ENCODE results near the gene DNAJB4. TPM values are rescaled to one million over a fixed set of nuclear protein-coding genes. Genes with fewer than 3 reads are reported as not detected.
"Not testable (repeated sequence)": the region's sequence is repeated elsewhere in the genome, so short reads cannot be mapped to it uniquely, and the experiment has no call there.

DNAJB4 gene
- 88.0 TPM for total RNA-seq
- long read RNA-seq, transcript DNAJB4-206 (3 exons, 949 nt), result minor isoform, 13 of 54 reads
- long read RNA-seq, transcript DNAJB4-201 (3 exons, 2,988 nt), result major isoform, 32 of 54 reads
- long read RNA-seq, partial matches to known transcripts, result 1 of 54 reads
- long read RNA-seq, other reads (novel, unspliced or antisense), result 8 of 54 reads

DNA sequence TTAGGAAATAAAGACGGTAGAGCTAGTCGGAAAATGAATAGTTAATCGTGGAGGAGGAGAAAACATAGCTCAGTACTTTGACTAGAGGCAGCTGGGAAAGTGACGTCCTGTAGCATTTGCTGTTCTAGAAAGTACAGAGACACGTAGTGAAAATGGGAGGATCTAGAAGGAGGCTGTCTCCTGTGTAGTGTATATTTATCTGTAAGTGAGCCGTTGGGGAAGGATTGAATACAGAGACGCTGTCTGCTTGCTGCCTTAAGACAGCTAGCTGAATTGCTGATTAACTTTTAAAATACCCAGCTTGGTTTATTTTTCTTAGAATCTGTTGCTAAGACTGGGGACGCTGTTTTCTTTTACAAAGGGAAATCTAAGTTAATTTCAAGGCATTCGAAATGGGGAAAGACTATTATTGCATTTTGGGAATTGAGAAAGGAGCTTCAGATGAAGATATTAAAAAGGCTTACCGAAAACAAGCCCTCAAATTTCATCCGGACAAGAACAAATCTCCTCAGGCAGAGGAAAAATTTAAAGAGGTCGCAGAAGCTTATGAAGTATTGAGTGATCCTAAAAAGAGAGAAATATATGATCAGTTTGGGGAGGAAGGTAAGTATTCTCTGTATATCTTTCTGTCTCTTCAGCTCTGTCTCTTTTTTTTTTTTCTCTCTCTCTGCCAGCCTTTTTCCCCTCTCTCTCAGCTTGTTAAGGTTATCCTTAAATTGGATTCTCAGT is at the start of gene DNAJB4:
Gene DNAJB4, plus strand, starts transcription at position 221 of the 729 bp plus-strand sequence. Its CDS starts 172 bp downstream, at position 393.
- intact Hi-C loops (cut with DNase I), result loop anchor here (1.0 to 5.0 kb wide), 3 partner anchors 26 to 97 kb away; partner anchors contain the start of gene FUBP1
- DNase-seq (ENCODE audit: missing footprints), result no peak
- peak; percentile 100 for ATAC-seq

DNA sequence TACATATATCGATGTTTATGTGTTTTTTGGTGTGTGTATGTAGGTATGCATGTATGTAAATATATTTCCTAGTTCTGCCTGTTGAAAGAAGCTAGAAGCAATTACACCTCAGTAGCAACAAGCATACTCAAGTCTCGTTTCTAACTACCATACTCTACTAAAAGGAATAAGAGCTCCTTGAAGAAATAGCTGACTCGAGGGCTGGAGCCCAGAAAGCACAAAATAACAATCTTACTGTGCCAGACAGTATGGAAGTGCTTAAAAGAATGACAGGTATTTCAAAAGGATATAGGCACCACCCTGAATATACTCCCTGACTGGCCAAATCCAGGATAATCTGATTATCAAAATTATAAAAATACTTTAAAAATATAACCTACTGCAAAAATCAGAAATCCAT is 49.0 kb upstream of the DNAJB4 start:
- ATAC-seq (no peak), DNase-seq (ENCODE audit: missing footprints) (no peak)
- intact Hi-C loops (cut with DNase I), result no loop called here

DNA sequence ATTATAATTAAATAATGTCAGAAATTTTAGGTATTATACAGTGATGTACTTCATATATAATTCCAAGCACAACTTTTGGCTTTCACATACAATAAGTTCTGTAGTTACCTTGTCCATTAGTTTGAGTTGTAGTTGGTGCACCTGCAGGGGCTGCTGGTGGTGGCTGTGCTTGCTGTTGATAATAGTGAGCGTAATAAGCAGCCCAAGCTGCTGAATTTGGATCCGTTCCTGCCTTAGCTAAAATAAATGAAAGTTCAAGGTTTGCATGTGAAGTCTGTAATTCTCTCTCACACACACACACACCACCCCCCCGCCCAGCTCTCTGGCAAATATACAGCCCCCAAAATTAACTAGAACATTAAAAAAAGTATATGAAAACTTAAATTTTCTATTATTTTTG is 48.3 kb upstream of the DNAJB4 start:
- intact Hi-C loops (cut with DNase I), result no loop called here
- DNase-seq (ENCODE audit: missing footprints), result no peak
- ATAC-seq, result no peak

DNA sequence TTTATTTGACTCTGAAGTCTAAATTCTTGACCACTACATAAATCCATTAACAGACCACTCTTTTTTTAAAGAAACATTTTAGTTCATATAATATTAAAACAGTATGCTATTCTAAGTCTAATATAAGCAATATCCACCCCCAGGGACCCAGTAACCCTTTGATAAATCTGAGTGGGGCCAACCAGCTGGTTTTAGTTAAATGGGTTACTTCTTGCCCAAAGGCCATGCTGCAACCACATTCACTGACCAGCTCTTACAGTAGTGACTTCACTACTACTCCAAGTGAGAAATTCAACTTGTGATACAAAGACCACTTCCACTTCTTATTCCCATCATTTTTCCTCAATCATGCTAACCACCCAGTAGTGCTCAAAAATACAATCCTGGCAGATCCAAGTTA is 46.3 kb upstream of the DNAJB4 start:
- no peak for DNase-seq (ENCODE audit: missing footprints)
- intact Hi-C loops (cut with DNase I), result no loop called here
- ATAC-seq, result no peak

DNA sequence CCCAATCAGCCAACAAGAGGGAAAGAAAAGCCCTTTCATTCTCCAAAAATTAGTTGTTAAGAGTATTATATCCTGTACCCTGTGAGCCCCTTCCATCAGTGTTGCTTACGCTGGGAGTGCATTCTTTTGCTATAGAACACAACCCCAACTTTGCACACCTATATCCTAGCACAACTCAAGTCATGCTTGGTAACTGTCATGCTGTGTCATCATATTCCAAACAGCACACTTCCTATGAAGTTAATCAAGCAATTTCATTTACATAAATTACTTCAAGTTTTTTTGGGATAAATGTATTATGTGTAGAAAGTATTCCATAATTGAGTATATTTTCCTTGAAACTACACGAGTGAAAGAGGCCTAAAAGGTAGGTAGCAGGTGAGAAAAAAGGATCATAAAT is 45.9 kb upstream of the DNAJB4 start:
- ATAC-seq, result no peak
- no peak for DNase-seq (ENCODE audit: missing footprints)
- intact Hi-C loops (cut with DNase I), result no loop called here

DNA sequence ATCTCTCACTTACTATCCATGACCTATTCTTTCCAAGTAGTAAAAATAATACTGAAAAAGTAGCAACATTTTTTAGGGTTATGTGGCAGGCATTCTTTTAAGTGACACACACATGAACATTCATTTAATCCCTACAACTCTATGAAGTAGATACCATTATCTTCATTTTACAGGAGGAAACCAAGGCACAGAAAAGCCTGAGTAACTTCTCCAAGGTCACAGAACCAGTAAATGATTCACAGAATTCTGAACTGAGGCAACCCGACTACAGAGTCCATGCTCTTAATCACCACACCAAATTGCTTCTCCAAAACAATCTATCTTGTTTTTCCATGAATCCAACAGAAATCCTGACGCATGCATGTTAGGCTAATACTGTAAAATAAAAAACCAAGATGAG is 43.3 kb upstream of the DNAJB4 start:
- ATAC-seq, result no peak
- DNase-seq (ENCODE audit: missing footprints), result no peak
- intact Hi-C loops (cut with DNase I), result loop anchor here (10.0 kb wide), 1 partner anchor 257 kb away; no protein-coding TSS in a partner anchor

DNA sequence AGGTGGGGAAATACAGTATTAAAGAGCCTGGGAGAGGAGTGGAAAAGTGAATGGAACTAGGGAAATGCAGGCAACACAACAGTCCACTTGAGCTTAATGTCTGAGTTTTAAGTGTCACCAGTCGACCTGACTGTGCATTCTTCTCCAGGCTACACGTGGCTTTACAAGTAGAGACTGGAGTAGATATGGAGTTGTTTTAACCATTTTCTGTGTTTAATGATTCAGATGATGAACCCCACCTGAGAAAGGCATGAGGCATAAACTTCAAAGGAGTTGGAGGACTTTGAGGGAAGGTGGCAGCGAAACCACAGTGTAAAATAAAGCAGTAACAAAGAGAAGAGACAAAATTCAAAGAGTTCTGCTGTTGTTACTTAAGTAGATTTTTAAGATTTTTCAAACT is 38.4 kb upstream of the DNAJB4 start:
- no peak for ATAC-seq
- intact Hi-C loops (cut with DNase I), result loop anchor here (10.0 kb wide), 1 partner anchor 261 kb away; no protein-coding TSS in a partner anchor
- DNase-seq (ENCODE audit: missing footprints), result no peak

DNA sequence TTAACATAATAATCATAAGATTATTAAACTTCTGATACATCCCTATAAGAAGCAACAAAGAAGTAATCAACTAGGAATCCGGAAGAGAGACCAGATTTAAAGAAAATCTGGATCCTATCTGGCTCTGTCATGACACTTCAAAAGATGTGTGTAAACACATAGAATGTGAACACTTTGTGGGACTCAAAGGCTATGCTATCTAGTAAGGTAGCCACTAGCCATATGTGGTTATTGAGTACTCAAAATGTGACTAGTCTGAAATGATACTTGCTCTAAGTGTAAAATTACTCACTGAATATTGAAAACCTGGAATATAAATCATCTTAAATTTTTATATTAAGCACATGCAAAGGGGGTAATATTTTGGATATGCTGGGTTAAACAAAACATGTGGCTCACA is 34.5 kb upstream of the DNAJB4 start:
- DNase-seq (ENCODE audit: missing footprints), result no peak
- intact Hi-C loops (cut with DNase I), result no loop called here
- no peak for ATAC-seq

DNA sequence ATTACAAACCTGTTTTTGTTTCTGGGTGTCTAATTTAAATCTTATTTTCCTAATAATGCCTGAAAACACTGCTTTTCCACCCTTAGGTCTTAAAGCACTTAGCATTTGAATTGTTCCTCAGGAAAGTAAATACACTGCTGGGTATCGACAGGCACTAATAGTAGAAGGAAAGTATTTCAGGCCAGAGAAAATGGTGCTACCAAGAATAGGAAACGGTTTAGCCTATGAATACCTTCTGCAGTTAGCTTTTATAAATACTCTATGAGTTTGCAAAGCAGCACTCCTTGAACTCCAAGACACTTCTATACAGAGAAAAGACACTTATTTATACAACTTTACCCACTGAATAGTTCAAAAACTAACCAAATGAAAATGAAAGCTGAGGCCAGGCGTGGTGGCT is 32.7 kb upstream of the DNAJB4 start:
- intact Hi-C loops (cut with DNase I), result no loop called here
- DNase-seq (ENCODE audit: missing footprints), result no peak
- no peak for ATAC-seq

DNA sequence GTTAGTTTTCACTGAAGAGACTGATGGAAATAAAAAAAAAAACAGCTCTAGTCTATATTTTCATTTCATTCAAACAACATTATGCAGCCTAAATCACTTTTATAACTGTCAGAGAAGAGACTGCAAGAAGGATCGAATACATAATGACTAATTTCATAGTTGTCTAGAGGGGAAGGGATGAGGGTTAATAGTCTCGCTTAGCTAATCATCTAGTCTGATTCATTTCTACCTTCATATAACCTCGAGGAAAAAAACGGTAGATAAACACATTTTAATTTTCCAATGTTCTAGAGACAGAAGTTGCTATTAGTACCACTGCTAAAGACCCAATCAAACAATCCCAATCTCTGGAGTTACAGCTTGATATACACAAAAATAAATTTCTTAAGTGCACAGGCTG is 29.4 kb upstream of the DNAJB4 start:
- ATAC-seq (no peak), DNase-seq (ENCODE audit: missing footprints) (no peak)
- intact Hi-C loops (cut with DNase I), result no loop called here

DNA sequence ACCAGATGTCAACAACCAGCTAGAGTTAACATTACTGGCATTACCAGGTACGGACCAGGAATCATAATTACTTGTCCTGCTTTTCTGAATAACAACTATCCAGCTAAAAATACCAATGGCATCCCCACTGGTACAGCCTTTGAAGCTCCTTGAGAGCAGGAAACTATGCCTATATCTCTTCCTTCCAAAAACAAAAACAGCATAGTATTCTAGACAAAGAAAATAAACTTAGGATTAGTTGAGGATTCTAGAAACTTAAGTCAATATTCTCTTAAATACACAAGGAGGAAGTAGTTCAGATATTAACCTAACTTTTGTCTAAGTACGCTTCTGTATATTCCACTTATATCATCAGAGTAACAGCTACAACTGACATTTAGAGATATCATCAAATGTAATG is 28.8 kb upstream of the DNAJB4 start:
- ATAC-seq (no peak), DNase-seq (ENCODE audit: missing footprints) (no peak)
- intact Hi-C loops (cut with DNase I), result no loop called here

DNA sequence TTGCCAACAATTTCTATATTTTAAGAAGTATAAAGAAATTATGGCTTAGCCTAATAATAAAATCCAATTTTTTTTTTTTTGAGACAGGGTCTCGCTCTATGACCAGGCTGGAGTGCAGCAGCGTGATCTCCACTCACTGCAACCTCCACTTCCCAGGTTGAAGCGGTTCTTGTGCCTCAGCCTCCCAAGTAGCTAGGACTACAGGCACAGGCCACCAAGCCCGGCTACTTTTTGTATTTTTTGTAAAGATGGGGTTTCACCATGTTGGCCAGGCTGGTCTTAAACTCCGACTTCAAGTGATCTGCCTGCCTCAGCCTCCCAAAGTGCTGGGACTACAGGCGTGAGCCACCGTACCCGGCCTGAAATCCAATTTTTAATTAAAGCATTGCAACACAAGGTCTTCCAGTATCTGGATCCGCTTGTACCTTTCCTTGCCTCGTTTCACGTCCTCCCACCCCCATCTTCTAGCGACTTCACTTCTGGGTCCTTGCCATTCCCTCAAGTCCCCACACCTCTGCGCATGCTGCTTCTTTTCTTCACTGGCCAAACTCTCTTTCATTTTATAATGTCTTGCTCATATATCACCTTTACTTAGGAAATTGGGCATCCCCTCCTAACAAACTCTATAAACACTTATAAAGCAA is 28.2 kb upstream of the DNAJB4 start:
- ATAC-seq (no peak), DNase-seq (ENCODE audit: missing footprints) (no peak)
- intact Hi-C loops (cut with DNase I), result no loop called here

DNA sequence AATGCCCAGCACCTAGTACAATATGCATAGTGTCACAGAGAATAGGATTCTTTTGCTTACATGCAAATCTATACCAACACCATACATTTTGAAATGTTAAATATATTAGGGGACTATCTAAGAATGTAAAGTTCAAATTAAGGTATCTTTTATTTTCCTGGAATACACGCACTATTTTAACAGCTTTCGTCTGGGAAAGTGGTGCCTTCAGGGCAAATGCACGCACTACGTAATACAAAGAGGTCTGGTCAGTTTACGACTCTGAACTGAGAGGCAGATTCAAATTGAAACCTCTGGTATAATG is 26.8 kb upstream of the DNAJB4 start:
- ATAC-seq (no peak), DNase-seq (ENCODE audit: missing footprints) (no peak)
- intact Hi-C loops (cut with DNase I), result loop anchor here (2.0 kb wide), 1 partner anchor 69 kb away; no protein-coding TSS in a partner anchor

DNA sequence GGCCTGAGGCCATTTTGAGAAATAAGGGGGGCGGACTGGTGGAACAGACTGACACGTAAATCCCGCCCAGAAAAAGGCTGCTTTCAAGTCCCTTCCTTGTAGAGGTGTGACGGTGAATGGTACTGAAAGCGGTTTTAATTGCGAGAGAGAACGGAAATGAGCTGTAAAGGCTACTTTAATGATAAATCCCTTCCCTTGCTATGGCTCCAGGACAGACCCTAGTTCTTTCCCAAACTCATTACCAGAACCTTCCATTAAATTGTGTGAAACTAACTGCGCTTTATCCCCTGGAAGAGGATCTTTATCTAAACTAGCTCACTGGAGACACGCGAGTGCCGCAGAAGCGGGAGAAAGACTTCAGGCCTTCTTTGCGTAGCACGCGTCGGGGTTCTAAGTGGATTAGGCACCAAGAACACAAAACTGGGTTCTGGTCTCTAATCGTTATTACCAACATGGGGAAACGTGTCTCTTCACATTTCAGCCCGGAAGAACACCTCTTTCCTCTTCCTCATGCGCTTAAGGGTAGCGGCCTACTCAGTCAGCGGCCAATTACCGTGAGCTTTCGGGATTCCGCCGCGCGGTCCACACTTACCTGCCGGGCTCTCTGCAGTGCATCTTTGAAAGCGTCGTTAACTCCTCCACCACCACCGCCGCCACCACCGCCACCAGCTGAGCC is 26.3 kb upstream of the DNAJB4 start:
- intact Hi-C loops (cut with DNase I), result loop anchor here (2.0 kb wide), 1 partner anchor 68 kb away; no protein-coding TSS in a partner anchor
- ATAC-seq, result peak; percentile 64
- DNase-seq (ENCODE audit: missing footprints), result no peak

DNA sequence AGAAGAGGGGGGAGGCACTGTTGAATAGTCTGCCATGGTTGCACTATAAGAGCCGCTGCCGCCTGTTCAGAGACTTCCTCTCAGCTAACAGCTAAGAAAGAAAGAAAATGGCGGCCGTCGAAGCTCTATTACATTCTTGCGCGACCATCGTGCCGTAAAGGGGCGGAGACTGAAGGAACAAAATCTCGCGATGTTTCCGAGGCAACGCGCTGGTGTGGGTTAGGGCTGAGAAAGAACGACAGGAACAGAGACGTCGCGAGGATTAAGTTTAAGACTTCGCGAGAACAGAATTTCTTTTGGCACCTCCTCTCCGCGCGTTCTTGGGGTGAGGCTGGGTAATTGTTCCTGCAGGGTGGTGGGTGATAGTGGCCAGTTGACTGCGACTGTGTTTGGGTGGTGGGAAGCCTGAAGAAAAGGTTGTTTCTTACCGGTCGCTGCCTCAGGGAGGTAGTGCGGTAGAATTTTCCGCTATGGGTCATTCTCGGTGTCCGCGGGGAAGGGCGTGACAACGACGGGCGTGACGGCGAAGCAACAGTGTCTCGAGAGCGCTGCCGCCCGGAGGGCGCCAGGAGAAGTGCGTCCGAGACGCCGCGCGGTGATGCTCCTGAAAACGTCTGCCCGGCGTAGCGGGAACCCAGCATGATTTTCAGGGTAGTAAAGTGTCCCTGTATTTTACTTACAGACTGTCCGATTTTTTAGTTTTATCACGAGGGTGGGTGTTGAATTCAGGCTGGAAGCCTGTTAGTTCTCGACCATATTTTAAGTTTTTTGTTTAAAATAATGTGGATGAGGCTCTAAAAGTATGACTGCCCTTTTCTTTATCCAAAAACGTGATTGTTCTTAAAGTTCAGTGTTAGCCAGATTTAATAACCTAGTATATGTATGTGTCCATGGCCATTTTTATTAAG is 25.5 kb upstream of the DNAJB4 start, which contains the start of gene FUBP1:
Gene FUBP1, minus strand, starts transcription at position 104 of the 908 bp plus-strand sequence. Its CDS starts 68 bp downstream, at position 36.
- ATAC-seq, result peak; percentile 92
- DNase-seq (ENCODE audit: missing footprints), result peak; percentile 95
- intact Hi-C loops (cut with DNase I), result loop anchor here (1.0 to 2.0 kb wide), 3 partner anchors 26 to 135 kb away; no protein-coding TSS in a partner anchor

DNA sequence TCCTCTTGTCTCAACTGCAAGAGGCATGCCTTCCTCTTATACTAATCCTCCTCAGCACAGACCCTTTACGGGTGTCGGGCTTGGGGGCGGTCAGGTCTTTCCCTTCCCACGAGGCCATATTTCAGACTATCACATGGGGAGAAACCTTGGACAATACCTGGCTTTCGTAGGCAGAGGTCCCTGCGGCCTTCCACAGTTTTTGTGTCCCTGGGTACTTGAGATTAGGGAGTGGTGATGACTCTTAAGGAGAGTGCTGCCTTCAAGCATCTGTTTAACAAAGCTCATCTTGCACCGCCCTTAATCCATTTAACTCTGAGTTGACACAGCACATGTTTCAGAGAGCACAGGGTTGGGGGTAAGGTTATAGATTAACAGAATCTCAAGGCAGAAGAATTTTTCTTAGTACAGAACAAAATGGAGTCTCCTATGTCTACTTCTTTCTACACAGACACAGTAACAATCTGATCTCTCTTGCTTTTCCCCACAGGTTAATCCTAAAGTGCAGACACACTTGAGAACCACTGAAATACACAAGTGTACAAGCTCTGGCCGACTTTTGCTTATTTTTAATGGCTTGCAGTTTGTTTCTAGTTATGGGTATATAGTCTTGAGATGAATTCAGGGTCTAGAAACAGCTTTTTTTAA is 21.3 kb upstream of the DNAJB4 start:
- ATAC-seq; DNase-seq (ENCODE audit: missing footprints); intact Hi-C loops (cut with DNase I): not testable (repeated sequence)

DNA sequence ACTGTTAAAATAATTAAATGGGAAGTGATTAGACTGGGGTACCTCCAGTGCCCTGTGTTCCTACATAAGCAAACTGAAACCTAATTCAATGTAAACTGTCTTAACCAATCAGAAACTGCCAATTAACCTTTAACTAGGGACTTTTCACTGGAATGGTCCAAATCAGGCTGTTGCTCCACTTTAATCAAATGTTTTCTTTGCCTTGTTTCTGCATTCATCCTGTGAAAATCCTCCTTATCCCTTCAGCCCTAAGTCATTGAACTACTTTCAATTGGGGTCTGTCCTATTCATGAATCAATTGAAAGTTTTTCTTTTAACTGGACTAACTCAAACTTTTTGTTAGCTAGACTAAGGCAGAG is 20.8 kb upstream of the DNAJB4 start:
- intact Hi-C loops (cut with DNase I), result no loop called here
- DNase-seq (ENCODE audit: missing footprints), result no peak

DNA sequence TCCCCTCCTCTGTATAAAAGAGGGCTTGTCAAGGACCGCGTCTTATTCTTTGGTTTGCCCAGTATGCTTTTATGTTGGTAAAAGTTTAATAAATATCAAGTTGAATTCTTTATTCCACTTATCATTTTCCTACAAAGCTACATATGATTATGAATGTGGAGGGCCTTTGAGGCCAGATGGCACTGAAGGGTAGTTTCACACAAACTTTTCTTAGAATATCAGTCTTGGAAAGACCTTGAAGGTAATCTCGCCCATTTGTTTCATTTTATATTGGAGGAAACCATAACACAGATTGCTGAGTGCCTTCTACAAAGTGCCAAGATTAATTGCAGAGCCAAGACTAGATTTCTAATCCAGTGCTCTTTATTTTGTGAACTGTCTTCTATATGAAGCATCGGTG is 20.1 kb upstream of the DNAJB4 start:
- intact Hi-C loops (cut with DNase I), result no loop called here
- no peak for ATAC-seq
- DNase-seq (ENCODE audit: missing footprints), result no peak

More for the DNA sequence above, 20.8 kb upstream of the DNAJB4 start:
- no peak for ATAC-seq
